H9 (cell line): Measurements from ENCODE around the gene FKBP4. TPM values are rescaled to one million over a fixed set of nuclear protein-coding genes. Genes with fewer than 3 reads are reported as not detected.

Experiments used
- DNase-seq: peaks from one replicate; pipeline ENCODE4 v3.0.0-alpha.2; 2017
- H2AFZ ChIP-seq: one replicate; pipeline ENCODE4 v1.6.1; 2013; ENCODE audit warnings: mild to moderate bottlenecking, low read length, control low read depth, moderate library complexity
- H2AK5ac ChIP-seq: 2 replicates; pipeline ENCODE4 v1.6.1; 2013; ENCODE audit warnings: low read length, control low read depth, mixed read lengths; ENCODE audit not compliant: insufficient read length
- H2BK120ac ChIP-seq: one replicate; pipeline ENCODE4 v1.6.1; 2013; ENCODE audit warnings: low read depth, mild to moderate bottlenecking, low read length, control low read depth, inconsistent platforms; ENCODE audit not compliant: poor library complexity, severe bottlenecking
- H2BK12ac ChIP-seq: 2 replicates; pipeline ENCODE4 v1.6.1; 2013; ENCODE audit warnings: low read length, control low read depth, mixed read lengths, low read depth; ENCODE audit not compliant: insufficient read length
- H2BK15ac ChIP-seq: 2 replicates; pipeline ENCODE4 v1.6.1; 2013; ENCODE audit warnings: low read depth, low read length, control low read depth
- H2BK20ac ChIP-seq: one replicate; pipeline ENCODE4 v1.6.1; 2013; ENCODE audit warnings: low read depth, mild to moderate bottlenecking, low read length, control low read depth, inconsistent platforms; ENCODE audit not compliant: poor library complexity, severe bottlenecking
- H2BK5ac ChIP-seq: 2 replicates; pipeline ENCODE4 v1.6.1; 2013; ENCODE audit warnings: low read length, control low read depth, mixed read lengths; ENCODE audit not compliant: insufficient read length
- H3K14ac ChIP-seq: 2 replicates; pipeline ENCODE4 v1.6.1; 2013; ENCODE audit warnings: low read length, control low read depth; ENCODE audit not compliant: insufficient read depth
- H3K18ac ChIP-seq: 2 replicates; pipeline ENCODE4 v1.6.1; 2013; ENCODE audit warnings: low read depth, mild to moderate bottlenecking, mixed read lengths, low read length, control low read depth; ENCODE audit not compliant: insufficient read length
- H3K23ac ChIP-seq: 2 replicates; pipeline ENCODE4 v1.6.1; 2013; ENCODE audit warnings: low read length, control low read depth, mixed read lengths, low read depth; ENCODE audit not compliant: insufficient read length
- H3K23me2 ChIP-seq: 2 replicates; pipeline ENCODE4 v1.6.1; 2013; ENCODE audit warnings: low read depth, mild to moderate bottlenecking, mixed read lengths, low read length, control low read depth; ENCODE audit not compliant: insufficient read length, poor library complexity, severe bottlenecking
- H3K27ac ChIP-seq: 2 replicates; pipeline ENCODE4 v1.5.1; 2013; ENCODE audit warnings: low read length, control low read depth, mixed read lengths, low read depth; ENCODE audit not compliant: insufficient read length
- H3K27me3 ChIP-seq: 2 replicates; pipeline ENCODE4 v1.6.1; 2013; ENCODE audit warnings: low read length, control low read depth, inconsistent platforms; ENCODE audit not compliant: insufficient read depth
- H3K4ac ChIP-seq: 2 replicates; pipeline ENCODE4 v1.6.1; 2013; ENCODE audit warnings: low read depth, mild to moderate bottlenecking, control low read depth, inconsistent platforms, low read length, moderate library complexity
- H3K4me1 ChIP-seq: 2 replicates; pipeline ENCODE4 v1.6.1; 2013; ENCODE audit warnings: low read length, control low read depth, inconsistent platforms; ENCODE audit not compliant: insufficient read depth
- H3K4me2 ChIP-seq: 2 replicates; pipeline ENCODE4 v1.6.1; 2013; ENCODE audit warnings: low read length, control low read depth, mixed read lengths; ENCODE audit not compliant: insufficient read length, insufficient read depth
- H3K56ac ChIP-seq: 2 replicates; pipeline ENCODE4 v1.6.1; 2013; ENCODE audit warnings: low read depth, mild to moderate bottlenecking, mixed read lengths, low read length, control low read depth; ENCODE audit not compliant: insufficient read length
- H3K79me1 ChIP-seq: 2 replicates; pipeline ENCODE4 v1.6.1; 2013; ENCODE audit warnings: low read depth, mild to moderate bottlenecking, moderate library complexity, low read length, control low read depth, inconsistent platforms; ENCODE audit not compliant: insufficient read depth, poor library complexity, severe bottlenecking
- H3K79me2 ChIP-seq: 2 replicates; pipeline ENCODE4 v1.6.1; 2013; ENCODE audit warnings: low read length, control low read depth, inconsistent platforms; ENCODE audit not compliant: insufficient read depth
- H3K9ac ChIP-seq: 2 replicates; pipeline ENCODE4 v1.6.1; 2013; ENCODE audit warnings: low read length, control low read depth, mixed read lengths; ENCODE audit not compliant: insufficient read length; ENCODE audit errors: extremely low read depth
- H3K9me3 ChIP-seq: one replicate; pipeline ENCODE4 v1.6.1; 2013; ENCODE audit warnings: low read depth, low read length, inconsistent platforms; ENCODE audit not compliant: control insufficient read depth
- H3T11ph ChIP-seq: one replicate; pipeline ENCODE4 v1.6.1; 2013; ENCODE audit warnings: mild to moderate bottlenecking, low read length, control low read depth, inconsistent platforms
- H4K20me1 ChIP-seq: one replicate; pipeline ENCODE4 v1.6.1; 2013; ENCODE audit not compliant: control insufficient read depth, insufficient read length, insufficient read depth
- H4K5ac ChIP-seq: 2 replicates; pipeline ENCODE4 v1.6.1; 2013; ENCODE audit warnings: low read depth, mild to moderate bottlenecking, mixed read lengths, low read length, control low read depth; ENCODE audit not compliant: insufficient read length
- H4K8ac ChIP-seq: replicated peaks from 2 replicates; pipeline ENCODE4 v1.6.1; 2013; ENCODE audit warnings: low read length, control low read depth, mixed read lengths, low read depth; ENCODE audit not compliant: insufficient read length
- H4K91ac ChIP-seq: 2 replicates; pipeline ENCODE4 v1.6.1; 2013; ENCODE audit warnings: low read depth, mild to moderate bottlenecking, moderate library complexity, mixed read lengths, low read length, control low read depth; ENCODE audit not compliant: insufficient read length
- H3K27ac Mint-ChIP-seq, 3 experiments: 2 replicates in 2 of 3; 3 replicates in 1 of 3; pipeline ENCODE4 v1.8.0; 2020 to 2021; ENCODE audit warnings: mixed read lengths in 3 of 3, mild to moderate bottlenecking in 1 of 3, moderate library complexity in 1 of 3
- H3K27me3 Mint-ChIP-seq: 2 replicates; pipeline ENCODE4 v1.8.0; 2021; ENCODE audit warnings: low read depth, mild to moderate bottlenecking, moderate library complexity, mixed read lengths
- H3K36me3 Mint-ChIP-seq, 3 experiments: 2 replicates in 2 of 3; 3 replicates in 1 of 3; pipeline ENCODE4 v1.8.0; 2020 to 2021; ENCODE audit warnings: low read depth in 3 of 3, mixed read lengths in 3 of 3; ENCODE audit not compliant: insufficient read depth in 1 of 3
- H3K4me1 Mint-ChIP-seq, 2 experiments: 2 replicates each; pipeline ENCODE4 v1.8.0; 2020; ENCODE audit warnings: mixed read lengths in 2 of 2
- H3K4me3 Mint-ChIP-seq, 2 experiments: 2 replicates in 1 of 2; 3 replicates in 1 of 2; pipeline ENCODE4 v1.8.0; 2020 to 2021; ENCODE audit warnings: mild to moderate bottlenecking in 2 of 2, mixed read lengths in 2 of 2, moderate library complexity in 1 of 2
- H3K9me3 Mint-ChIP-seq, 2 experiments: 2 replicates in 1 of 2; 3 replicates in 1 of 2; pipeline ENCODE4 v1.8.0; 2020; ENCODE audit warnings: mild to moderate bottlenecking in 2 of 2, mixed read lengths in 2 of 2, moderate library complexity in 1 of 2
- CTCF ChIP-seq: fragments of 200-600 bp; sonication (generic); conservative IDR thresholded peaks from 3 replicates; pipeline ENCODE4 v1.8.0; 2021; ENCODE audit warnings: antibody characterized with exemption, mild to moderate bottlenecking
- WGBS: extraction: QIAGEN DNeasy Blood & Tissue Kit; methylation state at CpG from one replicate; pipeline ENCODE4 v1.1.7; 2013; ENCODE audit warnings: missing lambda C conversion rate, low lambda C conversion rate, mixed read lengths; ENCODE audit not compliant: insufficient read length; ENCODE audit errors: extremely low coverage; 5-methylcytosine and 5-hydroxymethylcytosine counted together
- total RNA-seq: library from RNA; stranded (reverse); gene quantifications from 2 replicates; pipeline ENCODE4 v1.2.1, GENCODE V29; 2021

The FKBP4 gene
- total RNA-seq, 1 experiment from 2014 or later, result 221 TPM

GRCh38 chr12:2845280-2845679 is 50.5 kb downstream of the FKBP4 start:
- Histone ChIP-seq H3K18ac (no peak overlapping the region), H3K9me3 (no peaks in the 10 kb centered on the region), H4K8ac (no peak overlapping the region), H3K4me1 (no peaks in the 10 kb centered on the region), H2BK5ac (no peak overlapping the region), H4K91ac (no peak overlapping the region), H3K79me1 (no peaks in the 10 kb centered on the region), H3K79me2 (no peaks in the 10 kb centered on the region), H3K4ac (no peak overlapping the region), H3K23ac (no peak overlapping the region), H3K27ac (no peak overlapping the region), H2BK120ac (no peak overlapping the region), H3K56ac (no peak overlapping the region), H2BK12ac (no peak overlapping the region), H2BK20ac (no peak overlapping the region), H3K4me2 (no peak overlapping the region), H4K20me1 (no peaks in the 10 kb centered on the region), H3K27me3 (no peaks in the 10 kb centered on the region), H2AFZ (no peak overlapping the region), H3K23me2 (no peaks in the 10 kb centered on the region), H3K14ac (no peak overlapping the region), H2BK15ac (no peak overlapping the region), H4K5ac (no peak overlapping the region), H3T11ph (no peak overlapping the region), H2AK5ac (no peak overlapping the region), H3K9ac (no peak overlapping the region)
- no peak for DNase-seq
- no CpG with 5 or more reads among the region's 6 CpGs for WGBS
- H3K27ac Mint-ChIP-seq, result no peak overlapping the region
- H3K4me1 Mint-ChIP-seq, result peaks cover 25 to 31% of the 10 kb centered on the region in 2 experiments
- H3K4me3 Mint-ChIP-seq, result no peak overlapping the region
- H3K27me3 Mint-ChIP-seq, result peaks cover 1% of the 10 kb centered on the region; the same call in 1 of the 2 replicates
- H3K9me3 Mint-ChIP-seq, result no peaks in the 10 kb centered on the region
- TF ChIP-seq CTCF, result no peak
- H3K36me3 Mint-ChIP-seq, result peaks cover 1 to 5% (median 4%) of the 10 kb centered on the region in 3 experiments; a peak in 3 of 7 replicates
